ENCODE data around the gene GPX8. TPM values are rescaled to one million over a fixed set of nuclear protein-coding genes. Genes with fewer than 3 reads are reported as not detected.

The GPX8 gene
- total RNA-seq, 1 experiment from 2014 or later: 18.3 TPM

GRCh38 chr5:55146543-55147151, 13.3 kb upstream of the GPX8 start:
- no peaks in the 10 kb centered on the region for H3K9me2 ChIP-seq (replicated peaks; ENCODE audit: low read length)
- TF ChIP-seq EZH2phosphoT487 (IDR thresholded peaks at IDR 0.05; ENCODE audit: borderline replicate concordance, low read length): no peak
- TF ChIP-seq, protein P1, sequence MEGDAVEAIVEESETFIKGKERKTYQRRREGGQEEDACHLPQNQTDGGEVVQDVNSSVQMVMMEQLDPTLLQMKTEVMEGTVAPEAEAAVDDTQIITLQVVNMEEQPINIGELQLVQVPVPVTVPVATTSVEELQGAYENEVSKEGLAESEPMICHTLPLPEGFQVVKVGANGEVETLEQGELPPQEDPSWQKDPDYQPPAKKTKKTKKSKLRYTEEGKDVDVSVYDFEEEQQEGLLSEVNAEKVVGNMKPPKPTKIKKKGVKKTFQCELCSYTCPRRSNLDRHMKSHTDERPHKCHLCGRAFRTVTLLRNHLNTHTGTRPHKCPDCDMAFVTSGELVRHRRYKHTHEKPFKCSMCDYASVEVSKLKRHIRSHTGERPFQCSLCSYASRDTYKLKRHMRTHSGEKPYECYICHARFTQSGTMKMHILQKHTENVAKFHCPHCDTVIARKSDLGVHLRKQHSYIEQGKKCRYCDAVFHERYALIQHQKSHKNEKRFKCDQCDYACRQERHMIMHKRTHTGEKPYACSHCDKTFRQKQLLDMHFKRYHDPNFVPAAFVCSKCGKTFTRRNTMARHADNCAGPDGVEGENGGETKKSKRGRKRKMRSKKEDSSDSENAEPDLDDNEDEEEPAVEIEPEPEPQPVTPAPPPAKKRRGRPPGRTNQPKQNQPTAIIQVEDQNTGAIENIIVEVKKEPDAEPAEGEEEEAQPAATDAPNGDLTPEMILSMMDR (conservative IDR thresholded peaks at IDR 0.05; ENCODE audit: low read depth, low read length): peak; percentile 76
- TF ChIP-seq EZH2 (IDR thresholded peaks at IDR 0.05; ENCODE audit: low read length, unreplicated experiment): no peak
- H3F3A ChIP-seq (ENCODE audit: low read length, unreplicated experiment): no peaks in the 10 kb centered on the region
- no peak overlapping the region for H3K27ac ChIP-seq (ENCODE audit: low read length)
- ChIA-PET CTCF (interaction anchor here (0.6 to 1.4 kb wide), 3 partner anchors 13 to 204 kb away, joined by 3 to 6 read pairs (median 3); no protein-coding TSS in a partner anchor), POLR2A (ENCODE audit: unreplicated experiment) (interaction anchor here (0.5 kb wide), 1 partner anchor 458 kb away, joined by 8 read pairs; no protein-coding TSS in a partner anchor)
- no peak overlapping the region for H3K9ac ChIP-seq (ENCODE audit: low read length)
- H3K4me1 ChIP-seq (ENCODE audit: insufficient read depth, low read length): peaks cover 2% of the 10 kb centered on the region
- H3K36me3 ChIP-seq (ENCODE audit: low read depth, low read length): no peaks in the 10 kb centered on the region
- no peaks in the 10 kb centered on the region for H3K79me2 ChIP-seq (ENCODE audit: low read length)
- H3K4me2 ChIP-seq (ENCODE audit: low read length): peak overlapping the region; percentile 25; the same call in 1 of the 2 replicates
- H4K20me1 ChIP-seq (ENCODE audit: low read length): no peaks in the 10 kb centered on the region
- H3K4me3 ChIP-seq (ENCODE audit: low read length): no peak overlapping the region
- 0 out of 2 replicates have a peak overlapping the region, but pooled peaks have one; percentile 2 for H2AFZ ChIP-seq (ENCODE audit: low read length)
- intact Hi-C loops (cut with micrococcal nuclease): loop anchor here (1.0 kb wide), 2 partner anchors 202 to 240 kb away; no protein-coding TSS in a partner anchor
- ATAC-seq: peak; percentile 97
- H3K27me3 ChIP-seq (ENCODE audit: low read length): no peaks in the 10 kb centered on the region
- BruUV-seq (replicated peaks): no TSS peak
- no peaks in the 10 kb centered on the region for H3K9me3 ChIP-seq (ENCODE audit: low read length)
- DNase-seq: peak; percentile 83

- no peaks in the 10 kb centered on the region for H3K79me2 ChIP-seq (ENCODE audit: low read length)
- H3F3A ChIP-seq (ENCODE audit: low read length, unreplicated experiment): no peaks in the 10 kb centered on the region
- no TSS peak for BruUV-seq (replicated peaks)
- ATAC-seq (no peak), DNase-seq (no peak)
- H3K9ac ChIP-seq (ENCODE audit: low read length): no peak overlapping the region
- no peaks in the 10 kb centered on the region for H4K20me1 ChIP-seq (ENCODE audit: low read length)
- H3K27ac ChIP-seq (ENCODE audit: low read length): no peak overlapping the region
- no peaks in the 10 kb centered on the region for H3K9me2 ChIP-seq (replicated peaks; ENCODE audit: low read length)
- no peak overlapping the region for H3K4me2 ChIP-seq (ENCODE audit: low read length)
- no peaks in the 10 kb centered on the region for H3K27me3 ChIP-seq (ENCODE audit: low read length)
- ChIA-PET CTCF (no interaction called here), POLR2A (ENCODE audit: unreplicated experiment) (no interaction called here)
- TF ChIP-seq EZH2 (IDR thresholded peaks at IDR 0.05; ENCODE audit: low read length, unreplicated experiment): no peak
- TF ChIP-seq EZH2phosphoT487 (IDR thresholded peaks at IDR 0.05; ENCODE audit: borderline replicate concordance, low read length): no peak
- TF ChIP-seq, protein P1 (conservative IDR thresholded peaks at IDR 0.05; ENCODE audit: low read depth, low read length): no peak
- H3K4me1 ChIP-seq (ENCODE audit: insufficient read depth, low read length): peaks cover 16% of the 10 kb centered on the region
- H2AFZ ChIP-seq (ENCODE audit: low read length): no peak overlapping the region
- no peaks in the 10 kb centered on the region for H3K36me3 ChIP-seq (ENCODE audit: low read depth, low read length)
- H3K4me3 ChIP-seq (ENCODE audit: low read length): no peak overlapping the region
- intact Hi-C loops (cut with micrococcal nuclease): no loop called here
- no peaks in the 10 kb centered on the region for H3K9me3 ChIP-seq (ENCODE audit: low read length)
Observed at GRCh38 chr5:55149308-55149795, 10.6 kb upstream of the GPX8 start.
